Osteocyte (in vitro differentiated cells): Measurements from ENCODE around the gene C5orf47. TPM values are rescaled to one million over a fixed set of nuclear protein-coding genes. Genes with fewer than 3 reads are reported as not detected.

Experiments
- DNase-seq: peaks from one replicate; pipeline ENCODE4 v3.0.0; 2021; ENCODE audit warnings: mixed read lengths; ENCODE audit not compliant: unreplicated experiment; ENCODE audit errors: extremely low spot score
- H3K27ac Mint-ChIP-seq: one replicate; pipeline ENCODE4 v1.8.0; 2021; ENCODE audit warnings: mild to moderate bottlenecking, mixed read lengths; ENCODE audit not compliant: unreplicated experiment
- H3K27me3 Mint-ChIP-seq: one replicate; pipeline ENCODE4 v1.8.0; 2021; ENCODE audit warnings: mixed read lengths; ENCODE audit not compliant: unreplicated experiment
- H3K36me3 Mint-ChIP-seq: one replicate; pipeline ENCODE4 v1.8.0; 2021; ENCODE audit warnings: mixed read lengths; ENCODE audit not compliant: unreplicated experiment
- H3K4me1 Mint-ChIP-seq: one replicate; pipeline ENCODE4 v1.8.0; 2021; ENCODE audit warnings: mixed read lengths; ENCODE audit not compliant: unreplicated experiment
- H3K4me3 Mint-ChIP-seq: one replicate; pipeline ENCODE4 v1.8.0; 2021; ENCODE audit warnings: mild to moderate bottlenecking, moderate library complexity, mixed read lengths; ENCODE audit not compliant: unreplicated experiment
- H3K9me3 Mint-ChIP-seq: one replicate; pipeline ENCODE4 v1.8.0; 2021; ENCODE audit warnings: mixed read lengths; ENCODE audit not compliant: unreplicated experiment
- total RNA-seq: library from RNA; stranded (reverse); gene quantifications from 2 replicates; pipeline ENCODE4 v1.2.1, GENCODE V29; 2021
- TF ChIP-seq, protein P1 (sequence below): fragments of 200-600 bp; sonication (generic); IDR thresholded peaks from 2 replicates; pipeline ENCODE4 v1.5.0; 2021; ENCODE audit warnings: antibody characterized with exemption, mild to moderate bottlenecking, moderate library complexity

C5orf47 gene
- total RNA-seq, 1 donor from 2014 or later, result not detected

DNA sequence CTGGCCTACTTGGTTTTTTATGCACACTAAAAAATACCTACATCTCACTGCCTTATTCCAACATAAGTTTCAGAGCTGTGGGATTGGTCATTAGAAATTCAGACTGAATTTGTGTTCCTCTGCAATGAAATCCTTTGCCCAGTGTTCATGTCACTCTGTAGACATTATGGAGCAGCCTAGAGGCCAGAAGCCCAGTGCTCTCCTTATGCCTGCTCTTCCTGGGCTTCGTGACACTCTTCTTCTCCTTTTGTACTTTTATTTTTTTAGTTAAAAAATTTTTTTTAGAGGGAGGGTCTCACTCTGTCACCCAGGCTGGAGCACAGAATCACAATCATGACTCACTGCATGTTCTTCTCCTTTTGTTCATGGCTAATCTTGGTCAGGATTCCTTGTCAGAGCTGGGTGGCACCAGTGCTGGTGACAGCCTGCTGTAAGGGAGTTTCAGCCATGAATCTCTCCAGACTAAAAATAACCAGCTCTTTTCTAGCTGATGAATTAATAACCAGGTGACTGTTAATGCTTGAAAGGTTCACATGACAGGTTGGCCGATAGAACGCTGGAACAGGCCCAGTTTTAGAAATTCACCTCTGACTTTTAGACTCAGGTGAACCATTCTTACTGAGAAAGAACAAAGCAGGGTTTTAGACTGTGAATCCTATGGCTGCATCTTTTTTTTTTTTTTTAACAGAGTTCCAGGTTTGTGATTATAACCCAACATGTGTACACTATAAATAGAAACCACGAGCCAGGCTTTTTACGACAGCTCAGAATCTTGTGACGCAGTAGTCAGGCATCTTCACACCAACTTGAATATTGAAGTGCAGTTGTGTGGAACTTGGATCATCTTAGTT is 34.1 kb upstream of the C5orf47 start:
- Mint-ChIP-seq H3K27ac (no peak overlapping the region), H3K4me1 (no peaks in the 10 kb centered on the region), H3K4me3 (no peak overlapping the region), H3K36me3 (peaks cover 61% of the 10 kb centered on the region), H3K27me3 (no peaks in the 10 kb centered on the region), H3K9me3 (no peaks in the 10 kb centered on the region)
- TF ChIP-seq, protein P1, sequence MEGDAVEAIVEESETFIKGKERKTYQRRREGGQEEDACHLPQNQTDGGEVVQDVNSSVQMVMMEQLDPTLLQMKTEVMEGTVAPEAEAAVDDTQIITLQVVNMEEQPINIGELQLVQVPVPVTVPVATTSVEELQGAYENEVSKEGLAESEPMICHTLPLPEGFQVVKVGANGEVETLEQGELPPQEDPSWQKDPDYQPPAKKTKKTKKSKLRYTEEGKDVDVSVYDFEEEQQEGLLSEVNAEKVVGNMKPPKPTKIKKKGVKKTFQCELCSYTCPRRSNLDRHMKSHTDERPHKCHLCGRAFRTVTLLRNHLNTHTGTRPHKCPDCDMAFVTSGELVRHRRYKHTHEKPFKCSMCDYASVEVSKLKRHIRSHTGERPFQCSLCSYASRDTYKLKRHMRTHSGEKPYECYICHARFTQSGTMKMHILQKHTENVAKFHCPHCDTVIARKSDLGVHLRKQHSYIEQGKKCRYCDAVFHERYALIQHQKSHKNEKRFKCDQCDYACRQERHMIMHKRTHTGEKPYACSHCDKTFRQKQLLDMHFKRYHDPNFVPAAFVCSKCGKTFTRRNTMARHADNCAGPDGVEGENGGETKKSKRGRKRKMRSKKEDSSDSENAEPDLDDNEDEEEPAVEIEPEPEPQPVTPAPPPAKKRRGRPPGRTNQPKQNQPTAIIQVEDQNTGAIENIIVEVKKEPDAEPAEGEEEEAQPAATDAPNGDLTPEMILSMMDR, result no peak
- no peak for DNase-seq

DNA sequence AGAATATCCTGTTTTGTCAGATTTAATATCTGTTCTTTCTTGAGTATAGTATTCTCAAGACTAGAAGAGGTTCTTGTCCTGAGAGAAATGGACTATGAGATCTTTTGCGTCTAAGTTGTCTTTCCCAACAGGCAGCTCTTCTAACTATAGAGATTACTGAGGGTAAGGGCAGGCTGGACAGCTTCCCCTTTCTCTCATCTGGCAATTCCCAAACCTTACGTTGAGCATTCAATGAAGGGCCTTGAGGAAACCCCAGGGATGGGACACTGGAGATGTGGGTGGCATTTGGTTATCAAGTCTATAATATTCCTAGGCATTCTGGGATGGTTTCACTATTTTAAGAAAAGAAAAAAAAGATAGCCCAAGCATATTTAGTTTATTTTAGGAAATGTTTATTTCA is 28.0 kb upstream of the C5orf47 start:
- DNase-seq, result no peak
- no peaks in the 10 kb centered on the region for H3K27me3 Mint-ChIP-seq
- H3K4me1 Mint-ChIP-seq, result peaks cover 19% of the 10 kb centered on the region
- no peak overlapping the region for H3K27ac Mint-ChIP-seq
- H3K4me3 Mint-ChIP-seq, result no peak overlapping the region
- H3K36me3 Mint-ChIP-seq, result peaks cover 25% of the 10 kb centered on the region
- TF ChIP-seq, protein P1, result no peak
- H3K9me3 Mint-ChIP-seq, result no peaks in the 10 kb centered on the region

DNA sequence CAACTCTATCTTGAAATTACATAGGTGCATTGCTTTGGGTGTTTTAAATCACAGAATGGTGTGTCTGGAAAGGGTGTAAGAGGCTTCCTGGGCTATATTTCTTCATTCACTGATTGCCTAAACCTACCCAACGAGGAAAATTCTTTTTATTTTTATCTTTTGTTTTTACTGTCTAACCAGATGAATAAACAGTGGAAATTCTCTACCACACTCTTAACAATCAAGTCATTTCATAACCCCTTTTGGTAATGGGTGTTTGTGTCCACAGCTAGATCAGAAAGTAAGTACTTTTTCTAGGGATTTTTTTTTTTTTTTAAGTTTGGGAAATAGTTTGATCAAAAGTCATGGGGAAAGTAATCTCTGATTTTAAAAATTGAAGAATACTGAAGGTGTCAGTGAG is 27.6 kb upstream of the C5orf47 start:
- TF ChIP-seq, protein P1, result no peak
- H3K27ac Mint-ChIP-seq, result no peak overlapping the region
- H3K36me3 Mint-ChIP-seq, result peaks cover 22% of the 10 kb centered on the region
- H3K4me1 Mint-ChIP-seq, result peaks cover 19% of the 10 kb centered on the region
- no peaks in the 10 kb centered on the region for H3K27me3 Mint-ChIP-seq
- H3K4me3 Mint-ChIP-seq, result no peak overlapping the region
- no peaks in the 10 kb centered on the region for H3K9me3 Mint-ChIP-seq
- DNase-seq, result no peak

DNA sequence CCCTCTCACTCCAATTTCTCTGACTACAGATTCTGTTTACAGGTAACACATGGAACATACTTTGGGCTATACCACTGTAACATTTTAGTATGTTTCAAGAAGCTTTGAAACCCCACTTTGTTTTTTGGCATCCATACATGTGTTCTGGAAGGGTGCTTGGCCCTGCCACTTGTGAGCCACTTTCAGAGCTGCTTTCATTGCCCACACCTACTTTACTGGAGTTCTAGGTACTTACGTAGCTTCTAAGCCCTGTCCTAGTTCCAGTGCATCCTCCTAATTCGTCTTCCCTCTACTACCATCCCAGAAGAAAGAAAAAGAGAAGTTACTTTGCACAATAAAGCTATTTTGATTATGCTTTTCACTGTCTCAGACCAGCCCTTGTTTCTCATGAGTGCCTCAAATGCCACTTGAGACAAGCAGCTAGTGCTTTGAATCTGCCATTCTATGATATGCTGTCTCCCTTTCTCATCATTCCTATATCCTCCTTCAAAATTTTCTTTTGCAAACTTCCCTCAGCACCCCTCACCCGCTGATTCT is 26.5 kb upstream of the C5orf47 start:
- peak overlapping the region; percentile 90 for H3K27ac Mint-ChIP-seq
- H3K4me1 Mint-ChIP-seq, result peaks cover 19% of the 10 kb centered on the region
- H3K36me3 Mint-ChIP-seq, result peaks cover 16% of the 10 kb centered on the region
- no peaks in the 10 kb centered on the region for H3K27me3 Mint-ChIP-seq
- no peak for DNase-seq
- H3K9me3 Mint-ChIP-seq, result no peaks in the 10 kb centered on the region
- H3K4me3 Mint-ChIP-seq, result no peak overlapping the region
- TF ChIP-seq, protein P1, result no peak

DNA sequence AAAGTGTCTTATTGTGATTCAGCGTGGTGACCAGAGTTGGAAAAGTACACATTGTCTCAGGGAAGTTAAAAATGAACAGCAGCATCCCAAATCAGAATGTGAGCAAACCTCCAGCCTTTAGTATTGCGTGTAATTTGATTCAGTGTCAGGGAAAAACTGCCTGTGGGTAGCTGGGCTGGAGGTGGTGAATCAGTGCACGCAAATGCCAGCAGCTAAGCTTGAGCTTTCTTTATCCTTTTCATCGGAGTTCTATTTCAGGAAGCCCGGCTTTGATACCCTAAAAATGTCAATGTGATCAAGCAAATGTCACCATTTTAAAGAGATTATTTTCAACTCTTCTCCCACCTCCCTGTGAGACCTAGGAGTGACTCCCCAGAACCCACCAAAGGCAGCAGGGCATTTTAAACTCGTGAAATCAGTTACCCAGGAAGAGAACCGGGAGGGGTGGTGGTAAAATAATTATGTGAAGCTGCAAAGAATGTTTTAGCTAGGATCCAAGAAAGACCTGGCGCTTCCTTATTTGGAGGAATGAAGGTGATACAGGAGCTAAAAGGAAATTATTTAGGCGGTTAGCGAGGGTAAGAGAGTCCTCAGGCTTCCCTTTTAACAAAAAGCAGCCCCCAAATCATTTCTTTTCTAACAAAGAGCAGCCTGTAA is 25.7 kb upstream of the C5orf47 start:
- H3K4me3 Mint-ChIP-seq, result peak overlapping the region; percentile 64
- TF ChIP-seq, protein P1, result no peak
- H3K4me1 Mint-ChIP-seq, result peaks cover 19% of the 10 kb centered on the region
- no peak for DNase-seq
- no peaks in the 10 kb centered on the region for H3K27me3 Mint-ChIP-seq
- H3K27ac Mint-ChIP-seq, result peak overlapping the region; percentile 90
- H3K9me3 Mint-ChIP-seq, result no peaks in the 10 kb centered on the region
- H3K36me3 Mint-ChIP-seq, result peaks cover 10% of the 10 kb centered on the region
